DMS 273 treated with DMSO at 0.1 percent for 48 hours (cell line): ENCODE measurements around the gene CDX1.

Source experiments
- DNase-seq: peaks from one replicate; lab custom pipeline; 2025; lab: John Stamatoyannopoulos, UW

Gene CDX1

GRCh38 chr5:150208187-150209098 lies 41.9 kb downstream of the CDX1 start:
- DNase-seq = no peak

- DNase-seq = no peak
Observed at GRCh38 chr5:150209099-150209635, 42.6 kb downstream of the CDX1 start.

- no peak for DNase-seq
Observed at GRCh38 chr5:150210644-150211043, 44.1 kb downstream of the CDX1 start.

- no peak for DNase-seq
Observed at GRCh38 chr5:150211156-150212030, 44.8 kb downstream of the CDX1 start.

GRCh38 chr5:150213530-150213929 lies 47.0 kb downstream of the CDX1 start:
- DNase-seq = no peak

GRCh38 chr5:150214289-150214688 lies 47.7 kb downstream of the CDX1 start:
- no peak for DNase-seq

GRCh38 chr5:150215979-150216944 lies 49.7 kb downstream of the CDX1 start:
- DNase-seq = no peak

- no peak for DNase-seq
Observed at GRCh38 chr5:150217038-150217437, 50.5 kb downstream of the CDX1 start.

- peak; percentile 48 for DNase-seq
Observed at GRCh38 chr5:150217873-150218692, 51.5 kb downstream of the CDX1 start.

GRCh38 chr5:150218693-150219035 lies 52.1 kb downstream of the CDX1 start:
- DNase-seq = no peak

GRCh38 chr5:150219142-150219541 lies 52.6 kb downstream of the CDX1 start:
- no peak for DNase-seq

- no peak for DNase-seq
Observed at GRCh38 chr5:150219861-150220260, 53.3 kb downstream of the CDX1 start.

- DNase-seq = no peak
Observed at GRCh38 chr5:150221471-150221870, 54.9 kb downstream of the CDX1 start.

GRCh38 chr5:150222906-150223305 lies 56.3 kb downstream of the CDX1 start:
- DNase-seq = no peak

GRCh38 chr5:150223474-150223873 lies 56.9 kb downstream of the CDX1 start:
- no peak for DNase-seq

- DNase-seq = no peak
Observed at GRCh38 chr5:150224483-150225027, 58.0 kb downstream of the CDX1 start.

- no peak for DNase-seq
Observed at GRCh38 chr5:150227036-150227435, 60.5 kb downstream of the CDX1 start.

- DNase-seq = no peak
Observed at GRCh38 chr5:150227606-150228273, 61.2 kb downstream of the CDX1 start.

- no peak for DNase-seq
Observed at GRCh38 chr5:150229571-150229970, 63.0 kb downstream of the CDX1 start.

- DNase-seq = no peak
Observed at GRCh38 chr5:150230842-150231241, 64.3 kb downstream of the CDX1 start.
